ENCODE data around the gene ACSF3.
"Not testable (repeated sequence)": the region's sequence is repeated elsewhere in the genome, so short reads cannot be mapped to it uniquely, and the experiment has no call there.

ACSF3 gene

GRCh38 chr16:89178453-89179147 is 84.9 kb downstream of the ACSF3 start:
- DNase-seq, result no peak

DNA sequence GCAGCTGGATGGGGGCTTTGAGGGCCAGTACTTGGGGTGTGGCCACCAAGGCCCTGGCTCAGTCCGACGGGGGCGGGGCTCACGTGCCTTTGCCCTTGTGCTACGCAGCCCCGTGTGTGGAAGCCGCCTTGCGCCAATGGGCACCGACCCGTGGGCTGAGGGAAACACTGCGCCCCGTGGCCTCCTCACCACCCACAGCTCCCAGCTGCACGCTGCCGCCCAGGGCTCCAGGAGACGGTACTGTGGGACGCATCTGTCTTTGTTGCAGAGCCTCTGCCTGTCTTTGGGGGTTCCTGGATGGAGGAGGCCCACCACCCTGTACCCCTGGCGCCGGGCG is 85.5 kb downstream of the ACSF3 start:
- no peak for DNase-seq

- no peak for DNase-seq
Observed at GRCh38 chr16:89179656-89180315, 86.1 kb downstream of the ACSF3 start.

DNA sequence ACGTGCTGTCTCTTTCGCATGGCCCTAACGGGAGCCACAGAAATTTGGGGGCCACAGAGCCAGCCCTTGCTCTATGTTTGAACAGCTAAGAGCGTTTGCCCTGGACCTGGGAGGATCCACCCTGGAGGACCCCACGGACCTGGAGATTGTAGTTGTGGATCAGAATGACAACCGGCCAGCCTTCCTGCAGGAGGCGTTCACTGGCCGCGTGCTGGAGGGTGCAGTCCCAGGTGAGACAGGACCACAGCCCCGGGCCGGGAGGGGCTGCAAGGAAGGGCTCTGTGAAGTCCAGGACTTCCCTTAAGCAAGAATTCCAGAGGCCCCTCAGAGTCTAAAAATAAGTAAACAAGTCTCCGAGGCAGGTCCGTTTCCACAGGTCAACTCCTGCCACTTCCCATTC is 89.8 kb downstream of the ACSF3 start:
- DNase-seq, result no peak

DNA sequence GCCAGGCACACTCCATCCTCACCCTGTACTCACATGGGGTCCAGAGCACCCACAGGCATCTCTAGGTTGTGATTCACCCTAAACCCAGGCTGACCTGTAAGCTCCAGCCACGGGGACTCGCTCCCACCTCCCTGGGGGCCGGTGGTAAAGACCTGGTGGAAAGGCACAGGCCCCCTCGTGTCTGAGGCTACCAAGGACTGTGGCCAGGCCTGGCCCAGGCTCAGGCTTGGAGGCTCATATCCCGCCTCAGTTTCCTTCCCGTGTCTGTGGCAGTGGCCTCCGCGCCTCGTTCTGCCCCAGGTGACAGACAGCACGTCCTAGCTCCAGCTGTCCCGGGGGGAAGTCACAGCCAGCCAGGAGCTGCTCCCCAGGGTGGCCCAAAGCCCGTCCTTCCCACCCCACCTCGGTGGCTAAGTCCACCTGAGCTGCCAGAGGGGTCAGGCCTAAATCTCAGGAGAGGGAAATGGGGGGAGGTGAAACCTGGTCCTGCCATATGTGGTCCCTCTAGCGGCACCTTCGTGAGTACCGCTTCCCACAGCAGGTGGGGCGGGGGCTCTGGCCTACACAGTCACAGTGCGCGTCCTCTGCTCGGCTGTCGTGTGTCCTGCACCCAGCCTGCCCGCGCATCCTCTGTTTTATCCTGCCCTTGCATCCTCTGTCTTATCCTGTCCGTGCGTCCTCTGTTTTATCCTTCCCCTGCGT is 90.5 kb downstream of the ACSF3 start:
- DNase-seq, result no peak

GRCh38 chr16:89184677-89184932 is 91.0 kb downstream of the ACSF3 start:
- no peak for DNase-seq

GRCh38 chr16:89184933-89185794 is 91.5 kb downstream of the ACSF3 start:
- DNase-seq, result no peak

DNA sequence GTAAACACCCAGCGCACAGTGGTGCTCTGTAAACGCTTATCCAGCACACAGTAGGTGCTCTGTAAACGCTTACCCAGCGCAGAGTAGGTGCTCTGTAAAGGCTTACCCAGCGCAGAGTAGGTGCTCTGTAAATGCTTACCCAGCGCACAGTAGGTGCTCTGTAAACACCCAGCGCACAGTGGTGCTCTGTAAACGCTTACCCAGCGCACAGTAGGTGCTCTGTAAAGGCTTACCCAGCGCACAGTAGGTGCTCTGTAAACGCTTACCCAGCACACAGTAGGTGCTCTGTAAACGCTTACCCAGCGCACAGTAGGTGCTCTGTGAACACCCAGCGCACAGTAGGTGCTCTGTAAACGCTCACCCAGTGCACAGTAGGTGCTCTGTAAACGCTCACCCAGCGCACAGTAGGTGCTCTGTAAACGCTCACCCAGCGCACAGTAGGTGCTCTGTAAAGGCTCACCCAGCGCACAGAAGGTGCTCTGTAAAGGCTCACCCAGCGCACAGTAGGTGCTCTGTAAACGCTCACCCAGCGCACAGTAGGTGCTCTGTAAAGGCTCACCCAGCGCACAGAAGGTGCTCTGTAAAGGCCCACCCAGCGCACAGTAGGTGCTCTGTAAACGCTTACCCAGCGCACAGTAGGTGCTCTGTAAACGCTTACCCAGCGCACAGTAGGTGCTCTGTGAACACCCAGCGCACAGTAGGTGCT is 92.4 kb downstream of the ACSF3 start:
- not testable (repeated sequence) for DNase-seq

DNA sequence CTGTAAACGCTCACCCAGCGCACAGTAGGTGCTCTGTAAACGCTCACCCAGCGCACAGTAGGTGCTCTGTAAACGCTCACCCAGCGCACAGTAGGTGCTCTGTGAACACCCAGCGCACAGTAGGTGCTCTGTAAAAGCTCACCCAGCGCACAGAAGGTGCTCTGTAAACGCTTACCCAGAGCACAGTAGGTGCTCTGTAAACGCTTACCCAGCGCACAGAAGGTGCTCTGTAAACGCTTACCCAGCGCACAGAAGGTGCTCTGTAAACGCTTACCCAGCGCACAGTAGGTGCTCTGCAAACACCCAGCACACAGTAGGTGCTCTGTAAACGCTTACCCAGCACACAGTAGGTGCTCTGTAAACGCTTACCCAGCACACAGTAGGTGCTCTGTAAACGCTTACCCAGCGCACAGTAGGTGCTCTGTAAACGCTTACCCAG is 93.0 kb downstream of the ACSF3 start:
- DNase-seq, result not testable (repeated sequence)

DNA sequence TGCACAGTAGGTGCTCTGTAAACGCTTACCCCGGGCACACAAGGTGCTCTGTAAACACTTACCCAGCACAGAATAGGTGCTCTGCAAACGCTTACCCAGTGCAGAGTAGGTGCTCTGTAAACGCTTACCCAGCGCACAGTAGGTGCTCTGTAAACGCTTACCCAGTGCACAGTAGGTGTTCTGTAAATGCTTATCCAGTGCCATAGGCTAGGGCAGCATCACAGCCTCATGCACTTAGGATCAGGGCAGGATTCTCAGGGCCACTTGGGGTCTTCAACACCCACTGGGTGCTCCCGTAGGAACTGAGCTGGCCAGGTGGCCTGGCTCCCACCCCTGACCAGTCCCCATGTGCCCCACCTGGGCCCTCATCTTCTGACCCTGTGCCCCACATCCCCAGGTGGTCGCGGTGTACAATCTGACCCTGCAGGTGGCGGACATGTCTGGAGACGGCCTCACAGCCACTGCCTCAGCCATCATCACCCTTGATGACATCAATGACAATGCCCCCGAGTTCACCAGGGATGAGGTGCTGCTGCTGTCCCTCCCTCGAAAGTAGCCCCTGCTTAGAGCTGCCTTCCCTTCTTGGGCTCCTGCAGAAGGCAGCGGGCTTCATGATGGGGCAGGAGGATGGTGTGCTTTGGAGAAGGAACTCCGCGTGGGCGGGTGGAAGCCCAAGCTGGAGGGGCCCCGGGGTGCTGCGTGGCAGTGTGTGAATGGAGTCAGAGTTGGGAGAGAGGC is 93.5 kb downstream of the ACSF3 start:
- DNase-seq, result peak; percentile 49

- no peak for DNase-seq
Observed at GRCh38 chr16:89187770-89188392, 94.2 kb downstream of the ACSF3 start.

DNA sequence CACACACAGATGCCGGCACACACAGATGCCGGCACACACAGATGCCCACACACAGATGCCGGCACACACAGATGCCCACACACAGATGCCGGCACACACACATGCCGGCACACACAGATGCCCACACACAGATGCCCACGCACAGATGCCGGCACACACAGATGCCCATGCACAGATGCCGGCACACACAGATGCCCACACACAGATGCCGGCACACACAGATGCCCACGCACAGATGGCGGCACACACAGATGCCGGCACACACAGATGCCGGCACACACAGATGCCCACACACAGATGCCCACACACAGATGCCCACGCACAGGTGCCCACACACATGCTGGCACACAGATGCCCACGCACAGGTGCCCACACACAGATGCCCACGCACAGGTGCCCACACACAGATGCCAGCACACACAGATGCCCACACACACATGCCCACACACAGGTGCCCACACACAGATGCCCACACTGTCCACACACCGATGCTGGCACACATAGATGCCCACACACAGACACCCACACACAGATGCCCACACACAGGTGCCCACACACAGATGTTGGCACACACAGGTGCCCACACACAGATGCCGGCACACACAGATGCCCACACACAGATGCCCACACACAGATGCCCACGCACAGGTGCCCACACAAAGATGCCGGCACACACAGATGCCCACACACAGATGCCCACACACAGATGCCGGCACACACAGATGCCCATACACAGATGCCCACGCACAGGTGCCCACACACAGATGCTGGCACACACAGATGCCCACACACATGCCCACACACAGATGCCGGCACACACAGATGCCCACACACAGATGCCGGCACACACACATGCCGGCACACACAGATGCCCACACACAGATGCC is 95.1 kb downstream of the ACSF3 start:
- not testable (repeated sequence) for DNase-seq

DNA sequence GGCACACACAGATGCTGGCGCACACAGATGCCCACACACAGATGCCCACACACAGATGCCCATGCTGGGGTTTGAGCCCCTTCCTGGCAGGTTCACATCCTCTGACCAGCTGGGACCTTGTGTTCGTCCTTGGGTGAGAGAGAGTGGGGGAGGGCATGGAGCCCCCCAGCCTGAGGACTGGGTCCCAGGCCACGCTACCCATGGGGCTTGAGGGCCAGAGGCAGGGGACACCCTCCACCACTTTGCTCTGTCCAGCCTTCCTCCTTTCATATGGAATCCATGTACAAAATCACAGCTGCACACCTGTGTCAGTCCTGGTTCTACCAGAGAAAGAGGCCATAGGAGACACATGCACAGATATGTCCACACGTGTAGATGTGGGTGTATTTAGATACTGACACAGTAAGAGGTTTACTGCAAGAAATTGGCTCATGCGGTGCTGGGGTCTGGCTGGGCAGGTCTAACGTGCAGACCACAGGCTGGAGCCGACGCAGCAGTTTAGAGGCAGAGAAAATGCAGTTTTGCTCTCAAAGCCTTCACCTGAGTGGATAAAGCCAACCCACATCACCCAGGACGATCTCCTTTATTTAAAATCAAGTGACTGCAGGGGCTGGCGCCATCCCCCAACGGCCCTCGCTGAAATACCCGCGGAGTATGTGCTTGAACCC is 95.8 kb downstream of the ACSF3 start:
- DNase-seq, result no peak

GRCh38 chr16:89190150-89190958 is 96.7 kb downstream of the ACSF3 start:
- no peak for DNase-seq

DNA sequence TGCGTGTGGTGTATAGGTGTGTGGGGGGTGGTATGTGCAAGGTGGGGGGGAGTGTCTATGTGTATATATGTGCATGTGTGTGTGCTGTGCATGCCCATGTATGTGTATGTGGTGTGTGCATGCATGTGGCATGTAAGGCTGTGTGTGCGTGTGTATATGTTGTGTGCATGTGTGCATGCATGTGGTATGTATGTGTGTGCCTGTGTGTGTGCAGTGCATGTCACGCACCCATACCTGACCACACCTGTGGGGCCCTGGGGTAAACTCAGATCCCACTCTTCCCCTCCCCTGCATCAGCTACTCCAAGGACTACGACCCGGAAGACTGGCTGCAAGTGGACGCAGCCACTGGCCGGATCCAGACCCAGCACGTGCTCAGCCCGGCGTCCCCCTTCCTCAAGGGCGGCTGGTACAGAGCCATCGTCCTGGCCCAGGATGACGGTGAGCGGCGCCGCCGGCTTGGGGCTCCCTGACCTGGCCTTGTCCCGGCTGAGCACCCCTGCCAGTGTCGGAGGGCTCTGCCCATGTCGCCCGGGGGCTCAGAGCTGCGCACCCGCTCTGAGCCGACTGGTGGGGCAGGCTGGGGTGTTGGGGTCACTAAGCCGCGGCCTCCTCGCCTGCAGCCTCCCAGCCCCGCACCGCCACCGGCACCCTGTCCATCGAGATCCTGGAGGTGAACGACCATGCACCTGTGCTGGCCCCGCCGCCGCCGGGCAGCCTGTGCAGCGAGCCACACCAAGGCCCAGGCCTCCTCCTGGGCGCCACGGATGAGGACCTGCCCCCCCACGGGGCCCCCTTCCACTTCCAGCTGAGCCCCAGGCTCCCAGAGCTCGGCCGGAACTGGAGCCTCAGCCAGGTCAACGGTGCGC is 97.6 kb downstream of the ACSF3 start:
- no peak for DNase-seq

DNA sequence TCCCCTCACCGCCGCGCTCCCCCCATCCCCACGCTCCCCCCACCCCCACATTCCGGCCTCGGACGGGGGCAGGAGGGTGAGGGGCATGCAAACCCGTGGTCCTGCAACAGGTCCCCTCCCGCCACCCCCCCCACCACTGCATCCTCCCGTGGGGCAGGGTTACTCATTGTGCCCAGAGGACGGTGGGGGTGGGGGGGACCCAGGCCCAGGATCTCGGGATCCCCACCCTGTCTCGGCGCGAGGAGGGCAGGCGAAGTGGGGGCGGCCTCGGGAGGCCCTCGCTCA is 98.2 kb downstream of the ACSF3 start:
- DNase-seq, result no peak

- DNase-seq, result peak; percentile 40
Observed at GRCh38 chr16:89192186-89192955, 98.7 kb downstream of the ACSF3 start.

Data from stimulated activated CD4-positive, alpha-beta T cell treated with anti-CD3 and anti-CD28 coated beads, Interleukin-4, amount 100 ng/mL, for 24 hours (primary cell).